ENCODE data around the gene HS1BP3. TPM values are rescaled to one million over a fixed set of nuclear protein-coding genes. Genes with fewer than 3 reads are reported as not detected.

Gene HS1BP3
- total RNA-seq, 1 donor from 2014 or later: 35.0 TPM

GRCh38 chr2:20618468-20618885, 32.4 kb downstream of the HS1BP3 start:
- DNase-seq (ENCODE audit: low read depth): no peak

GRCh38 chr2:20617892-20618467, 32.9 kb downstream of the HS1BP3 start:
- DNase-seq (ENCODE audit: low read depth): peak; percentile 96

- DNase-seq (ENCODE audit: low read depth): no peak
These were observed 33.8 kb downstream of the HS1BP3 start for GRCh38 chr2:20617081-20617575.

GRCh38 chr2:20616341-20616871, 34.5 kb downstream of the HS1BP3 start:
- no peak for DNase-seq (ENCODE audit: low read depth)

DNA sequence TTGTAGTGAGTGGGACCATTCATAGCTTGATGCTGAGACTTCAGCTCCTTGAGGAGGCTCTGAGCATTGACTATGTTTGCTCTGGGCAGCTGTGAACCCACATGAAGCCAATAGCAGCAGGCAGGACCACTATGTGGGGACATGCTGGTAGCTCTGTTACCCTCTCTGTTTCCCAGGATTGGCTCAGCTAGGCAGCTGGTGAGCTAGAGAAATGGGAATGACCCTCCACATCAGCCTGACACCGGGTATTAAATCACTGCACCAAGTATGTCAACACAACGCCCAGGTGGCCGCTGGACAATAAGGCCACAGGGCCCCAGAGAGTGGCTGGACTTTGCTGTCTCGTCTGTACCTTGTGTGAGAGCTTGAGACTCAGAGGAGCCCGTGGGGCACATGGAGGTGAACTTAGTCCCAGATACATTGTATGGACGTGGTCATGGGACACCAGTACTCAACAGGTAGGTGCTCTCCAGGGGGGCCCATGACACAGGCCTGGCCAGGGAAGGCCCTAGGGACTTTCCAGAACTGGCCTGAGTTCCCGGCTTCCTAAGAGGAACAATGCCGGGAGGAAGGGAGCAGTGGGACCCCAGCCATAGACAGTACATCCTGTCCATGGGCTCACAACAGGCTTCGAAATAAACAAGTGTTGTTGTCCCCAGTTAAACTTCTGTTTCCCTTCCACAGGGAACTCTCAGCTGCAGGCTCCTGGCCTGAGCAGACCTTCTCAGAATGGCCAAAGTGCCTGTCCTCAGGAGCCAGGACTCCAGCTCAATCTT, 35.2 kb downstream of the HS1BP3 start:
- no peak for DNase-seq (ENCODE audit: low read depth)

- no peak for DNase-seq (ENCODE audit: low read depth)
These were observed 35.8 kb downstream of the HS1BP3 start for GRCh38 chr2:20615068-20615465.

DNA sequence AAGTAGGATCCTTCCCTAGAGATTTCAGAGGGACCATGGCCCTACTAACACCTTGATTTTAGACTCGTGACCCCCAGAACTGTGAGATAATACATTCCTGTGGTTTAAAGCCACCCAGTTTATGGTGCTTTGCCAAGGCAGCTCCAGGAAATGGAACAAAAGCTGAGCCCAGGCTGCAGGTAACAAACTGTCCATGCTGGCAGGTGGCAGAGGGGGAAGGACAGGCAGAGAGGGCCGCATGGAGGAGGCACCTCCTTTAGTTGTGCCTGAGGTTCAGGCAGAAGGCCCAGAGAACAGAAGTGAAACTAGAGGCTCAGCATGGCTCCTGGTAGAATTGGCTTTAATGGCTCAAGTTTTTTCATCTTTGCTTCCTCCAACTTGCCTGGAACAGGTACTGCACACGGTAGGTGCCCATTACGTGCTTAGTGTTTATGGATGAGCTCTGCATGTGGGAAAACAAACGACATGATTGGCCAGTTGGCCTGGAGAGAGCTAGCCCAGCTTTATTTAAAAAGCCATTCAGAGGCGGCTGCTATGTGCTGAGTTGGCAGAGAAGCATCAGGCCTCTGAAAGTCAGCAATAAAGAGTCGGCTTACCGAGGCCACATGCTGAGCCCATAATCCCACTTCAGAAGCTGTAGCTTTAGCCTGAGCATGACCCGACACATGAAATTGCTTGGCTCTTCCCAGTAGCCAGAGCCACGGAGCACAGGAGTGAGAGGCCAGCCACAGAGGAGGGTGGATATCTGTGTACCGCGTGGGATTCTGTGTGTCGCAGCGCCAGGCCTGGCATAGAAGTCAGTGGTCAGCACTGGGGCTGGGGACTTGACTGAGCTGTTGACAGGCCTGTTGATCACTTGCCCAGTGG, 36.5 kb downstream of the HS1BP3 start:
- peak; percentile 55 for DNase-seq (ENCODE audit: low read depth)

GRCh38 chr2:20612925-20613916, 37.7 kb downstream of the HS1BP3 start:
- DNase-seq (ENCODE audit: low read depth): no peak

GRCh38 chr2:20611844-20612356, 39.0 kb downstream of the HS1BP3 start:
- DNase-seq (ENCODE audit: low read depth): no peak

DNA sequence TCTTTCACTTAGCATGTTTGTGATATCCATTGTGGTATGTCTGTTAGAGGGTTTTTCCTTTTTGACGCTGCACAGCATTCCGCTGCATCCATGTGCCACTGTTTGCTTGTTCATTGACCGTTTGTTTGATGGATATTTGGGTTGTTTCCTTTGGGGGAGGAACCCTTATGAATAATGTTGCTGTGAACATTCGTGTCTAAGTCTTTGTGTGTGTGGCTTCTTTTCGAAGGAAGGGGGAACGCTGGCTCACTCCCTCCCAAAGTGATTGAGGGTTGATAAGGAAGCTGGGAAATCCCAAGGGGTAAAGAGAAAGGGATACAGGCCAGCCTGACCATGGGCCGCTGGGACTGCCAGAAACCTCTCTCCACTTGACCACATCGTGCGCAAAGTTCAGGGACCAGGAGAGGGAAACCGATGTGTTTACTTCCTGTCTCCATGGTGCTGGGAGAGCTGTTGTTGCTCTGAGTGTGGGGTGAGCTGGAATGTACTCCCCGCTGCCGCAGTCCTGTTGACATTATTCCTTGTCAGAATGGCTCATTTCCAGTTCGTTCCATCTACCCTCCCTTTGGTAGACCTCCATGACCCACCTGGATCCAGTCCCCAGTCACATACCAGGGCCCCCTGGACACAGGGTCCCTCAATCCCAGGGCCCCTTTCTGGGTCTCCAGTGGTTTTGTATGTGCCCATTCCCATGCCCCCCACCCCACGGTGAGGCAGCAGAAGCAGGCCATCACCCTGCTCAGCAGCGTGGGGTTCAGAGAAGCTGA, 39.6 kb downstream of the HS1BP3 start:
- DNase-seq (ENCODE audit: low read depth): no peak

DNA sequence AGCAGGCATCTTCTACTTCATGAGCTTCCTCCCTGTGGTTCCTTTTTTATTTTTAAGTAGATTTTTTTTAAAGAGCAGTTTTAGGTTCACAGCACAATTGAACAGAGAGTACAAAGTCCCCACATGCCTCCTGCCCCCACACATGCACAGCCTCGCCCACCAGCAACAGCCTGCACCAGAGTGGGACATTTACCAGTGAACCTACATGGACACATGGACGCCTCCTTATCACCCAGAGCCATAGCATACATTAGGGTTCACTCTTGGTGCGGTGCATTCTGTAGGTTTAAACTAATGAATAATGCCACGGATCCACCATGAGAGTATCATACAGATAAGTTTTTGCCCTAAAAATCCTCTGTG, 40.9 kb downstream of the HS1BP3 start:
- DNase-seq (ENCODE audit: low read depth): no peak

GRCh38 chr2:20609349-20609994, 41.4 kb downstream of the HS1BP3 start:
- DNase-seq (ENCODE audit: low read depth): peak; percentile 45

DNA sequence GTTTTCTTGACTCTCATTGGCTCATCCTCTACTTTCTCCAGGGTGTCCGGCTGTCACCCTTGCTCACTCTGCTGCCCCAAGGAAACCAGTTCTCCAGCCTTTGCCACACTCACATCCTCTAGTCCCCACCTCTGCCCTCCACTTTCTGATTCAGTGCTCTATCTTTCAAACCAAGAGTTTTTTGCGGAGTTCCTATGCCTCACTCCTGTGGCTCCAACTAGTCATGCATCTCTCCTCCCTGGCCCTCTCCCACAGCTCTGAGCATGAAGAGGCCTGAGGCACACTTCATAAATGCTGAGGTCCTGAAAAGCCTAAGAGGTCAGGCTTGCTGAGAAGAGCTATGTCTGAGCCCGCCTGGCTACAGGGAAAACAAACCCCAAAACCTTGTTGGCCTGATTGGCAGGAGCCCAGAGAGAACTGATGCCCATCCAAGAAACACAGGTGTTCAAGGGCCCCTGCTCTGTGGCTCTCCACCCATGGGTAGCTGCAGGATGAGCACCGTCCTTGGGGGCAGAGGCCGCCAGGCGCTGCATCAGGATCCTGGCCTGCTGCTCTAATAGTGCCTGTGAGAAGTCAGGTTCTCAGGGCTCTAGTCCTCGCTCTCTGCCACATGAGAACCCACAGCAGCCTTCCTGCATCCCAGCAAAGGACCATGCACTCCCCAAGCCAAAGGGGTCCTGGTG, 42.1 kb downstream of the HS1BP3 start:
- DNase-seq (ENCODE audit: low read depth): no peak

GRCh38 chr2:20607446-20607845, 43.5 kb downstream of the HS1BP3 start:
- DNase-seq (ENCODE audit: low read depth): no peak

GRCh38 chr2:20606198-20606597, 44.7 kb downstream of the HS1BP3 start:
- no peak for DNase-seq (ENCODE audit: low read depth)

DNA sequence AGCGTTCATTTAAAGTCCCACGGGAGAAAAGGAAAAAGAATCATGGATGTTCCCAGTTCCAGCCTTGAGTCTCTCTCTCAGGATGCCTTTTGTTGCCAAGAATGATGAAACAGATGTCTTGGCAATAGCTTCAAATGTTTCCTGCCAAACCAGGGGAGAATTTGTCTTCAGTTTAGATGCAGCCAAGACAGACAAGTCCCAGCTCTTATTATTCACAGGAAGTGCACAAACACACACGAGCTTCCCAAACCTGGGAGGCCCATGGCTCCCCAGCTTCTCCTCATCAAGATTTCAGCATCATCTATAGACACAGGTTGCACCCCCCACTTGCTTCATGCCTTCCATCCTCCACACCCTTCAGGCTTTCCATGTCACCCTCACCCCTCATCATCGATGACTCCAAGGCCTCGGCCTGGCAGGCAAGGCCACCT, 45.9 kb downstream of the HS1BP3 start:
- peak; percentile 68 for DNase-seq (ENCODE audit: low read depth)

GRCh38 chr2:20604401-20604911, 46.4 kb downstream of the HS1BP3 start:
- no peak for DNase-seq (ENCODE audit: low read depth)

DNA sequence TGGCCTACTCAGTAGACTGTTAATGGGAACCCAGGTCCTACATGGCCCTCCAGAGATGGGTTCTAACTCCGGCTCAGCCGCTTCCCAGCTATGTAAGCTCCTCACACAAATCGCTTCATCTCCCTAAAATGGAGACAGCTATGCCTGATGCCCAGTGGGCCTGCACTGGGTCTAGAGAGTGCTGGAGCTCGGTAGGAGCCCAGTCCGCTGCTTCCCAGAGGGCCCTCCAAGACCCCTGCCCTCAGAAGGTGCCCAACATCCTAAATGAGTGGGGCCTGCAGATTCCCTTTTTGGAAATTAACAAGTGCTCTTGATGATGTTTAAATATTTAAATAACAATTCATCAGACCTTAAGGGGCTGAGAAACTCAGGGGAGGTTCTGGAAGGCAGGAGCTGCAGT, 47.1 kb downstream of the HS1BP3 start:
- DNase-seq (ENCODE audit: low read depth): no peak

All from myocyte (in vitro differentiated cells).